Measurements from ENCODE around the gene RAMP2.
"Not testable (repeated sequence)": the region's sequence is repeated elsewhere in the genome, so short reads cannot be mapped to it uniquely, and the experiment has no call there.

The RAMP2 gene

GRCh38 chr17:42760652-42761581 lies at the start of gene RAMP2:
TSS of gene RAMP2 (plus strand) at chr17:42761227. CDS start at chr17:42761262, 35 bp downstream.
- no peak for DNase-seq (ENCODE audit: low read depth)

- DNase-seq (ENCODE audit: low read depth), result peak; percentile 57
These were observed 39.9 kb upstream of the RAMP2 start for GRCh38 chr17:42720996-42721583.

DNA sequence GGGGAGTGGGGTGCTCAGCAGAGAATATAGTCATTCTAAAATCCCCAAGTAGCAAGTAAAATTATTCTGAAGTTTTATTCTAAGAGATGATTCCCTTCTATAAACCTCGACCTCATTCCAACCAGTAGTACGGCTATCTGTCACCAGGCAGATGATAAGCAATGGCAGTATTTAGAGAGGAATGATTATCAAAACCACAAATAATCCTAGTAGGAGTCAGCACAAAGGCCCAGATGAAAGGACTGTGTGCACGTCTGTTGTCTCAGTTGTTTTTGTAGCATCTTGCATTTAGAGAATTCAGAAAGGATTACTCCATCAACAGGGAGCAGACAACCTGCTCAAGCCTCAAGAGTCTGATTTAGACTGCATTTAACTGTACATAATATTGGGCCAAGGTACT lies 37.4 kb upstream of the RAMP2 start:
- DNase-seq (ENCODE audit: low read depth), result no peak

- DNase-seq (ENCODE audit: low read depth), result no peak
These were observed 35.9 kb upstream of the RAMP2 start for GRCh38 chr17:42725143-42725542.

DNA sequence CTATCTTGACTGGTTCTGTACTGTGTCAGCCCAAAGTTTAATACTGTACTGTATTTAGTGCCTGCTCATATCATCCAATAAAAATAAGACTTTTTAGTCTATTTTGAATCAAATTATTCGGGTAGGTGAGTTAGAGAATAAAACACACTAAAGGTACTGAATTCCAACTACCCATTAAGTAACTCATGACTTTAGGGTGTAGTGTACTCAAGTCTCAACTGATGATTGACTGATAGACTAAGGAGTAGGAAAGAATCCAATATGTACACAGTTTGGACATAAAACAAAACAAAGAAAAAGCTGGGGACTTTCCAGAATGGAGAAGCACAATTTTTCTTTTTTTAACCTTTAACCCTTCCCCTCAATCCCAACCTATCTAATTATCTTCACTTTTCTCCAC lies 20.3 kb upstream of the RAMP2 start:
- DNase-seq (ENCODE audit: low read depth), result no peak

- not testable (repeated sequence) for DNase-seq (ENCODE audit: low read depth)
These were observed 18.1 kb upstream of the RAMP2 start for GRCh38 chr17:42742916-42743315.

- no peak for DNase-seq (ENCODE audit: low read depth)
These were observed 17.3 kb upstream of the RAMP2 start for GRCh38 chr17:42743595-42744282.

GRCh38 chr17:42744283-42744805 lies 16.7 kb upstream of the RAMP2 start:
- peak; percentile 35 for DNase-seq (ENCODE audit: low read depth)

- peak; percentile 75 for DNase-seq (ENCODE audit: low read depth)
These were observed 16.0 kb upstream of the RAMP2 start, which contains the start of gene EZH1 for GRCh38 chr17:42744806-42745617. TSS of gene EZH1 (minus strand) at chr17:42745040. CDS start at chr17:42728941, 16,099 bp downstream.

GRCh38 chr17:42748202-42748907 lies 12.7 kb upstream of the RAMP2 start:
- DNase-seq (ENCODE audit: low read depth), result no peak

GRCh38 chr17:42748908-42749798 lies 11.9 kb upstream of the RAMP2 start:
- peak; percentile 43 for DNase-seq (ENCODE audit: low read depth)

- DNase-seq (ENCODE audit: low read depth), result no peak
These were observed 10.2 kb upstream of the RAMP2 start for GRCh38 chr17:42750739-42751344.

DNA sequence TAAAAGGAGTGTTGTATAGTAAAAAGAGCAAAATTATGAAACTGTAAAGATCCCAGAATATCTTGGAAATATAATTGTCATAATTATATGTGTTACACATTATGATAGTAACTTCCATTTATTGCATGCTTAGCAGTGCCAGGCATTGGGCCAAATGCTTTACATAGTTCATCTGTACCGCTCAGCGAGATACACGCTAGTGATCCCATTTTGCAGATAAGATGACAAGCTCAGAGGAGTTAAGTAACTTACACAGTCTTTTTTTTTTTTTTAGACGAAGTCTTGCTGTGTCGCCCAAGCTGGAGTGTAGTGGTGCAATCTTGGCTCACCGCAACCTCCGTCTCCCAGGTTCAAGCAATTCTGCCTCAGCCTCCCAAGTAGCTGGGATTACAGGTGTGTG lies 9.4 kb upstream of the RAMP2 start:
- no peak for DNase-seq (ENCODE audit: low read depth)

GRCh38 chr17:42754782-42755181 lies 6.2 kb upstream of the RAMP2 start:
- peak; percentile 77 for DNase-seq (ENCODE audit: low read depth)

DNA sequence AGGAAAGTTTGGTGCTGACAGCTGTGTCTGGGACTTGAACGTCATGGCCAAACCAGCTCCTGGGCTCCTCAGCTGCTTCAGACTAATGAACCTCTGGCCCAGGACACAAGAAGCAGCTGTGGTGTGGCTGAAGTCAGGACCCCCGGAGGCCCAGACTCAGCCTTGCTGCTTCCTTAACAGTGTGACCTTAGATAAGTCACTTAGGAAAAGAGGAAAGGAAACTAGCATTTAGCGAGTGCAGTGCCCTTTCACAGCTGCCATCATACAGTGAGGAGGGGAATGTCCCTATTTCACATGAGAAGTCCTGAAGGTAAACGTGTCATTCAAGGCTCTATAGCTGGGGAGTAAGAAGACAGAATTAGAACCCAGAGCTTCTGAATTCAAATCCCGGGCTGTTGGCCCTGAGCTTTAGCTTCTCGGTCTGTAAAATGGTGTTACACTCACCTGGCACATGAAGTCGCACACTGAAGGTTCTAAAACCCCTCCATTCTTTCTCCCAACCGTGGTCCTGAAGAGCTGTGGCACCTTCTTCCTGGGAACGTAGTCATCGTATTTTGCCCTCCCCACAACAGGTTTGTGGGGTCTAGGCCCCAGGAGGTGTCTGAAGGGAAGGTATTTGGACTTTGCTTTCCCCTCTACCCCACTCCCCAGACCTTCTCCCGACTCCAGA lies 910 bp upstream of the RAMP2 start:
- DNase-seq (ENCODE audit: low read depth), result no peak

GRCh38 chr17:42761638-42762037 lies 611 bp downstream of the RAMP2 start:
- DNase-seq (ENCODE audit: low read depth), result no peak

DNA sequence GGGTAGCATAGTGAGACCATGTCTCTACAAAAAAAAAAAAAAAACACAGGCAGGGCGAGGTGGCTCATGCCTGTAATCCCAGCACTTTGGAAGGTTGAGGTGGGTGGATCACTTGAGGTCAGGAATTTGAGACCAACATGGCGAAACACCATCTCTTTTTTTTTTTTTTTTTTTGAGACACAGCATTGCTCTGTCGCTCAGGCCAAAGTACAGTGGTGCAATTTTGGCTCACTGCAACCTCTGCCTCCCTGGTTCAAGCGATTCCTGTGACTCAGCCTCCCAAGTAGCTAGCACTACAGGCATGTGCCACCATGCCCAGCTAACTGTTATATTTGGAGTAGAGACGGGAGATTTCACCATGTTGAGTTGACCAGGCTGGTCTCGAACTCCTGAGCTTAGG lies 5.1 kb downstream of the RAMP2 start:
- DNase-seq (ENCODE audit: low read depth), result no peak

DNA sequence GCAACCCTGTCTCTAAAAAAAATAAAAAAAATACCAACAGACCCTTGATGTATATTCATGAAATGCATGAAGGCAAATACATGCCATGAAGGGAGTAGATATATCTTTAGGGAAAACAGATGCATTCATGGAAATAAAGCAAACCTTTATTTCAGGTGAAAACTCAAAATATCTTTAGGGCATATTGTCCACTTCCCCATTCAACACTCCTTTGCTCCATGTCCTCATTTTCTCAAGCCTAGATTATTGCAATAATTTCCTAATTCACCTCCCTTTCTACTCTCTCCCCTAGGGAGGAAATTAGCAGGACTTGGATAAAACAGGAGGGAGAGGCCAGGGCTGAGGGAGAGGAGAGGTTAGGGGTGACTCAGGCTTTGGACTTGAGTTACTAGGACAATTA lies 6.5 kb downstream of the RAMP2 start:
- no peak for DNase-seq (ENCODE audit: low read depth)

DNA sequence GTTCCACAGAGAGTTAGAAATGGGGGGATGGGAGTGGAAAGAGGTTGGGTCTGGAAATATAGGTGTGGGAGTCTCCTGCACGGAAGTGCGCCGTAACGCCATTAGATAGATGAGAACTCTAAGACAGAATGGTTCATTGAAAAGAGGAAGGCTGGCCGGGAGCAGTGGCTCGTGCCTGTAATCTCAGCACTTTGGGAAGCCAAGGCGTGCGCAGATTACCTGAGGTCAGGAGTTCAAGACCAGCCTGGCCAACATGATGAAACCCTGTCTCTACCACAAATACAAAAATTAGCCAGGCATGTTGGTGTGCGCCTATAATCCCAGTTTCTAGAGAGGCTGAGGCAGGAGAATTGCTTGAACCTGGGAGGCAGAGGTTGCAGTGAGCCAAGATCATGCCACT lies 7.0 kb downstream of the RAMP2 start:
- DNase-seq (ENCODE audit: low read depth), result not testable (repeated sequence)
